GM21367 (cell line): Measurements from ENCODE around the gene MDM2.
"Not testable (repeated sequence)": the region's sequence is repeated elsewhere in the genome, so short reads cannot be mapped to it uniquely, and the experiment has no call there.

ENCODE experiments used
- ATAC-seq: cut with Tn5 transposase; IDR thresholded peaks from one replicate; pipeline ENCODE4 v1.9.1; 2021; ENCODE audit not compliant: unreplicated experiment

MDM2 gene

GRCh38 chr12:68804657-68805591 lies 3.1 kb upstream of the MDM2 start:
- no peak for ATAC-seq

- ATAC-seq = no peak
These were observed 2.3 kb upstream of the MDM2 start for GRCh38 chr12:68805592-68806120.

GRCh38 chr12:68806488-68807237 lies 1.3 kb upstream of the MDM2 start:
- no peak for ATAC-seq

GRCh38 chr12:68807274-68807575 lies 752 bp upstream of the MDM2 start:
- ATAC-seq = not testable (repeated sequence)

- peak; percentile 47 for ATAC-seq
These were observed 612 bp downstream of the MDM2 start for GRCh38 chr12:68808388-68809189.

GRCh38 chr12:68809190-68810026 lies 1.4 kb downstream of the MDM2 start:
- ATAC-seq = no peak

GRCh38 chr12:68810027-68810389 lies 2.0 kb downstream of the MDM2 start:
- not testable (repeated sequence) for ATAC-seq

GRCh38 chr12:68811573-68811972 lies 3.6 kb downstream of the MDM2 start:
- ATAC-seq = not testable (repeated sequence)

GRCh38 chr12:68812553-68813241 lies 4.7 kb downstream of the MDM2 start:
- ATAC-seq = no peak

GRCh38 chr12:68813242-68813593 lies 5.2 kb downstream of the MDM2 start:
- ATAC-seq = no peak

GRCh38 chr12:68814490-68815231 lies 6.7 kb downstream of the MDM2 start:
- ATAC-seq = no peak

- ATAC-seq = no peak
These were observed 7.4 kb downstream of the MDM2 start for GRCh38 chr12:68815232-68815927.

- no peak for ATAC-seq
These were observed 8.2 kb downstream of the MDM2 start for GRCh38 chr12:68815928-68816800.

GRCh38 chr12:68819481-68819880 lies 11.5 kb downstream of the MDM2 start:
- not testable (repeated sequence) for ATAC-seq

- no peak for ATAC-seq
These were observed 13.6 kb downstream of the MDM2 start for GRCh38 chr12:68821357-68822188.

GRCh38 chr12:68823696-68824095 lies 15.7 kb downstream of the MDM2 start:
- no peak for ATAC-seq

- no peak for ATAC-seq
These were observed 16.2 kb downstream of the MDM2 start for GRCh38 chr12:68824131-68824530.
